Lung (tissue), 12 donors: ENCODE results near the gene KRTCAP2. TPM values are rescaled to one million over a fixed set of nuclear protein-coding genes. Genes with fewer than 3 reads are reported as not detected.

Experiments
- ATAC-seq: fragments of 200-7000 bp; cut with Tn5 transposase; one replicate; pipeline ENCODE4 v1.9.1; 2020; ENCODE audit warnings: moderate number of reproducible peaks; ENCODE audit not compliant: insufficient read depth, low FRiP score
- DNase-seq, 3 donors: peaks; one replicate each; pipeline ENCODE4 v3.0.0-alpha.2; 2013 to 2017
- H3K27ac ChIP-seq, 2 donors: one replicate each; pipeline ENCODE4 v1.5.1; 2013; ENCODE audit warnings: mild to moderate bottlenecking in 2 of 2, moderate library complexity in 2 of 2, control low read depth in 1 of 2, inconsistent platforms in 1 of 2, low read depth in 1 of 2, low read length in 1 of 2
- H3K27me3 ChIP-seq, 3 donors: one replicate each; pipeline ENCODE4 v1.5.1; 2013; ENCODE audit warnings: low read length in 2 of 3; ENCODE audit not compliant: control insufficient read depth in 3 of 3, insufficient read depth in 3 of 3
- H3K36me3 ChIP-seq, 4 donors: one replicate each; pipeline ENCODE4 v1.5.1; 2013; ENCODE audit warnings: low read length in 4 of 4, mild to moderate bottlenecking in 1 of 4, moderate library complexity in 1 of 4; ENCODE audit not compliant: control insufficient read depth in 4 of 4, insufficient read depth in 4 of 4
- H3K4me1 ChIP-seq, 5 donors: one replicate each; pipeline ENCODE4 v1.5.1; 2013; ENCODE audit warnings: low read length in 5 of 5, mild to moderate bottlenecking in 2 of 5, moderate library complexity in 1 of 5; ENCODE audit not compliant: control insufficient read depth in 5 of 5, insufficient read depth in 5 of 5
- H3K4me3 ChIP-seq: one replicate; pipeline ENCODE4 v1.5.1; 2013; ENCODE audit warnings: mild to moderate bottlenecking, control low read depth, moderate library complexity
- H3K9ac ChIP-seq, 2 donors: one replicate each; pipeline ENCODE4 v1.5.1; 2013; ENCODE audit warnings: low read length in 2 of 2, control low read depth in 1 of 2; ENCODE audit not compliant: insufficient read depth in 1 of 2
- H3K9me3 ChIP-seq, 4 donors: one replicate each; pipeline ENCODE4 v1.5.1; 2013; ENCODE audit warnings: low read length in 3 of 4, mild to moderate bottlenecking in 1 of 4, moderate library complexity in 1 of 4; ENCODE audit not compliant: control insufficient read depth in 4 of 4, insufficient read depth in 3 of 4
- WGBS, 2 donors: extraction: QIAGEN DNeasy Blood & Tissue Kit; methylation state at CpG; one replicate each; pipeline ENCODE4 v1.1.7; 2013; 5-methylcytosine and 5-hydroxymethylcytosine counted together
- polyA plus RNA-seq, 2 donors: library from polyadenylated mRNA; stranded (reverse); fragments of 200-250 nt; gene quantifications; one replicate each; pipeline ENCODE4 v1.2.1, GENCODE V29; 2013
- total RNA-seq, 2 donors: library from RNA; depleted of rRNA in 1 of 2; stranded (reverse); fragments of >200 nt in 1 of 2; gene quantifications; one replicate each; pipeline ENCODE4 v1.2.1, GENCODE V29; 2014 to 2021
- TF ChIP-seq, protein P1 (sequence below): IDR thresholded peaks from 2 replicates; pipeline ENCODE4 v1.5.1; 2012; ENCODE audit warnings: mild to moderate bottlenecking; ENCODE audit errors: control extremely low read depth, extremely low read depth
- donor health status: control.
- donor health status: control.
- donor health status: Bipolar disorder and iron deficiency.
- donor health status: healthy.
- donor health status: DM: yes; HTN: yes; CAD: no.

The KRTCAP2 gene
- total and polyA plus RNA-seq, 4 donors, result 58.2 to 592 (median 190) TPM

DNA sequence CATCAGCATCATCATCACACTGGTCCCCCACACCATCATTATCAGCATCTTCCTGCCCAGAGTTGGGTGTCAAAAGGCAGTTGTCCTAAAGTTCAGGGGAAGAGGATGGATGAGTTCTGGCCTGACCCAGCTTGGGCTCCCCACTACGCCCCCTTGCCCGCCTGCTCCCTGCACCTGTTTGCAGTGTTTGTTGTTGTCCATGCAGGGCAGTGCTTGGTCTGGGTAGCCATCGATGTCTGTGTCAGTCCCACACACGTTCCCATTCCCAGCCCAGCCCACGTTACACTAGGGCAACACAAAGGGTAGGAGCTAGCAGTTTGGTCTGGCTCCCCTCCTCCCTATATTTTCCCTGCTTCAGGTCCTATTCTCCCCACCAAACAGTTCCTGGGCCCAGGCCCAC is 27.8 kb upstream of the KRTCAP2 start:
- Histone ChIP-seq H3K36me3 (peaks cover 0 to 27% (median 3%) of the 10 kb centered on the region in 4 donors), H3K9me3 (no peaks in the 10 kb centered on the region), H3K4me1 (peaks cover 0 to 4% (median 0%) of the 10 kb centered on the region in 5 donors), H3K4me3 (no peak overlapping the region), H3K27me3 (no peaks in the 10 kb centered on the region), H3K9ac (no peak overlapping the region), H3K27ac (no peak overlapping the region)
- WGBS, 2 donors, result 95 to 98% methylated on average over 5 of the region's 5 CpGs
- ATAC-seq (no peak), DNase-seq (no peak)
- TF ChIP-seq, protein P1, sequence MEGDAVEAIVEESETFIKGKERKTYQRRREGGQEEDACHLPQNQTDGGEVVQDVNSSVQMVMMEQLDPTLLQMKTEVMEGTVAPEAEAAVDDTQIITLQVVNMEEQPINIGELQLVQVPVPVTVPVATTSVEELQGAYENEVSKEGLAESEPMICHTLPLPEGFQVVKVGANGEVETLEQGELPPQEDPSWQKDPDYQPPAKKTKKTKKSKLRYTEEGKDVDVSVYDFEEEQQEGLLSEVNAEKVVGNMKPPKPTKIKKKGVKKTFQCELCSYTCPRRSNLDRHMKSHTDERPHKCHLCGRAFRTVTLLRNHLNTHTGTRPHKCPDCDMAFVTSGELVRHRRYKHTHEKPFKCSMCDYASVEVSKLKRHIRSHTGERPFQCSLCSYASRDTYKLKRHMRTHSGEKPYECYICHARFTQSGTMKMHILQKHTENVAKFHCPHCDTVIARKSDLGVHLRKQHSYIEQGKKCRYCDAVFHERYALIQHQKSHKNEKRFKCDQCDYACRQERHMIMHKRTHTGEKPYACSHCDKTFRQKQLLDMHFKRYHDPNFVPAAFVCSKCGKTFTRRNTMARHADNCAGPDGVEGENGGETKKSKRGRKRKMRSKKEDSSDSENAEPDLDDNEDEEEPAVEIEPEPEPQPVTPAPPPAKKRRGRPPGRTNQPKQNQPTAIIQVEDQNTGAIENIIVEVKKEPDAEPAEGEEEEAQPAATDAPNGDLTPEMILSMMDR, result no peak

DNA sequence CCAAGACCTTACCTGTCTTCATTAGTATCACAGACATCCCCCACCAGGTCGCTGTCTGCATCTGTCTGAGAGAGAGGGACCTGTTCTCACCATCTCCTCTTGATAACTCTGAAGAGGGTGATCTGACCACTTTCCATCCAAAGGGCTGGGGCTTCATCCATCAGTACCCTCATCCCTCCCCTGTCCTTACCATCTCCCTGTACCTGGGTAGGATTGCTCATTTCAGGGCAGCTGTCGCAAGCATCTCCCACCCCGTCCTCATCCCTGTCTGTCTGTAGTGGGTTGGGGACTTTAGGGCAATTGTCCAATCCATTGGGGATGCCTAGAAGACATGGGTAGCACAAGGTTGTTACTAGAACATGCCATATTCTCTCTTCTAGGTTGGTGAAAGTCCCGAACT is 26.7 kb upstream of the KRTCAP2 start:
- TF ChIP-seq, protein P1, result no peak
- Histone ChIP-seq H3K4me3 (no peak overlapping the region), H3K27me3 (no peaks in the 10 kb centered on the region), H3K36me3 (peaks cover 0 to 23% (median 3%) of the 10 kb centered on the region in 4 donors), H3K9ac (no peak overlapping the region), H3K4me1 (peaks cover 0 to 12% (median 0%) of the 10 kb centered on the region in 5 donors), H3K9me3 (no peaks in the 10 kb centered on the region), H3K27ac (no peak overlapping the region)
- no peak for DNase-seq
- 88 to 93% methylated on average over 4 of the region's 4 CpGs for WGBS, 2 donors
- no peak for ATAC-seq

DNA sequence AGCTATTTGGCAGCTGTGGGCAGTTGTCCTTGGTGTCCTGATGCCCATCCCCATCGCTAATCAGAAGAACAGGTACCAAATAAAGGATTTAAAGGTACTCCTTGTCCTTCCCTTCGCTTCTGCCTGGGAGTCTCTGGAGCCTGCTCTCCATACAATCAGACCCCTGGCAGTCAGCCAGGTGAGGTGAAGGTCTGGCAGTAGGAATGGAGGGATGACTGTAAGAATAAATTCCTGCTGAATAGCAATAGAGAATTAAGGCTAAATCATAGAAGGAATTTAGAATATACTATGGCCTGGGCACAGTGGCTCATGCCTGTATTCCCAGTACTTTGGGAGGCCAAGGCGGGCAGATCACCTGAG is 25.4 kb upstream of the KRTCAP2 start:
- 96 to 98% methylated on average over 3 of the region's 3 CpGs for WGBS, 2 donors
- Histone ChIP-seq H3K27me3 (no peaks in the 10 kb centered on the region), H3K9ac (no peak overlapping the region), H3K36me3 (peaks cover 0 to 23% (median 3%) of the 10 kb centered on the region in 4 donors), H3K9me3 (no peaks in the 10 kb centered on the region), H3K4me1 (peaks cover 0 to 22% (median 5%) of the 10 kb centered on the region in 5 donors), H3K4me3 (no peak overlapping the region), H3K27ac (no peak overlapping the region)
- ATAC-seq (no peak), DNase-seq (no peak)
- TF ChIP-seq, protein P1, result no peak

DNA sequence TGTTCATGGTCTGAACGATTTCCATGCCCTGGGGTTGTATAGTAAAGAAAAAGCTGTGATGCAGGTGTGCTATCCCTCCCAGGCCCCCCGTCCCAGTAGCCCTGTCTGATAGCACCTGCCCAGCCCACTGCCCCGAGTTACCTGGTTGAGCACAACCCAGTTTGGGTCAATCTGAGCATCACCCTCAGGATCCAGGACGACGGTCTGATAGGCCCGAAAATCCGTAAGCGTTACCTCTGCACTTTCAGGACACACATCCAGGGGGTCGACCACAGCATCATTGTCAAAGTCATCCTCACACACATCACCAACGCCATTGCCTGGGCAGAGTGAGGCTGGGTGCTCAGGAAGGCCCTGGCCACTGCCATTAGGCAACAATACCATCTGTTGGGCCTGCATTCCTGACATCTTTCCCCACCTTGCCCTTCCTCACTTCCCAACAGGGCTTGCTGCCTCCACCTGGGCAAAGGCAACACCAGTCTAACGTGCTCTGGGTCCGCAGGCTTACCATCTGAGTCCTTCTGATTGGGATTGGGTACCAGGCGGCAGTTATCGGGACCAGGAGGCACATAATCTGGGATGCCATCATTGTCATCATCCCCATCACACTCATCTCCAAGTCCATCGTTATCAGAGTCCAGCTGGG is 24.9 kb upstream of the KRTCAP2 start:
- ATAC-seq (no peak), DNase-seq (no peak)
- Histone ChIP-seq H3K4me3 (no peak overlapping the region), H3K27me3 (no peaks in the 10 kb centered on the region), H3K9ac (no peak overlapping the region), H3K9me3 (no peaks in the 10 kb centered on the region), H3K36me3 (peaks cover 0 to 23% (median 3%) of the 10 kb centered on the region in 4 donors), H3K27ac (no peak overlapping the region), H3K4me1 (peaks cover 0 to 26% (median 7%) of the 10 kb centered on the region in 5 donors)
- WGBS, 2 donors, result 95% methylated on average over 15 of the region's 15 CpGs
- TF ChIP-seq, protein P1, result no peak
